Lower lobe of right lung (tissue), 2 donors: ENCODE results near the gene BTBD3. TPM values are rescaled to one million over a fixed set of nuclear protein-coding genes. Genes with fewer than 3 reads are reported as not detected.

Experiments
- ATAC-seq, 2 donors: fragments of 200-7000 bp; cut with Tn5 transposase; one replicate each; pipeline ENCODE4 v1.9.1; 2020 to 2022; ENCODE audit warnings: mild to moderate bottlenecking in 2 of 2, moderate library complexity in 2 of 2
- DNase-seq: peaks from one replicate; pipeline ENCODE4 v3.0.0-alpha.2; 2020
- H3K27ac ChIP-seq: fragments of 200-600 bp; one replicate; pipeline ENCODE4 v1.8.0; 2022
- H3K27me3 ChIP-seq: fragments of 200-600 bp; one replicate; pipeline ENCODE4 v1.8.0; 2022; ENCODE audit warnings: low read depth
- H3K36me3 ChIP-seq: fragments of 200-600 bp; one replicate; pipeline ENCODE4 v1.8.0; 2022; ENCODE audit warnings: mild to moderate bottlenecking
- H3K4me1 ChIP-seq: fragments of 200-600 bp; one replicate; pipeline ENCODE4 v1.8.0; 2022
- H3K4me3 ChIP-seq: fragments of 200-600 bp; one replicate; pipeline ENCODE4 v1.8.0; 2022; ENCODE audit warnings: mild to moderate bottlenecking
- H3K9me3 ChIP-seq: fragments of 200-600 bp; one replicate; pipeline ENCODE4 v1.8.0; 2022
- intact Hi-C: fragments of 100-400 bp; cut with DNase I; formaldehyde crosslinking; loops from one replicate; pipeline ENCODE4 v1.11.0; 2022
- total RNA-seq: library from RNA; stranded (reverse); fragmentation: NEBNext Ultra II Directional; extraction: Animal tissue kit (Norgen Biotek cat#: 25700); gene quantifications from one replicate; pipeline ENCODE4 v1.2.1, GENCODE V29; 2021
- TF ChIP-seq, protein P1 (sequence below): fragments of 200-600 bp; IDR thresholded peaks from one replicate; pipeline ENCODE4 v1.8.0; 2022; ENCODE audit warnings: antibody characterized with exemption, mild to moderate bottlenecking
- donor health status: DM: no; HTN: yes; CAD: no; lungs with severe emphysema.

BTBD3 gene
- total RNA-seq, 1 donor from 2014 or later = 37.0 TPM

DNA sequence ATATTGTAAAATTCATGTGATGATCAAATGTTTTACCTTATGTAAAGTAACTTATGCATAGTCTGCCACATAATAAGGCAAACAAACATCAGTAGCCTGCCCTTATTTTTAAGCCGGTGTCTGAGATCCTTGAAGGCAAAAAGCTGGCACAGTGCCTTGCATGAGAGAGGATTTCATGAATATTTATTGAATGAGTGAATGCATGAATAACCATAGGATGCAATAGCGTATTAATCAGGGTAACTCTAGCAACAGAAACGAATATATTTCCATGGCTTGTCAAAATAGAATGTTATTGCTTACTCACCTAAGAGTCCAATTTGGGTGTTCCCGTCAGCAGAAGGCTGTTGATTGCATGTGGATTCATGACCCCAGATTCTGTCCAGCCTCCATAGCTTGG lies 34.9 kb downstream of the BTBD3 start:
- Histone ChIP-seq H3K36me3 (no peaks in the 10 kb centered on the region), H3K4me1 (no peaks in the 10 kb centered on the region), H3K9me3 (peaks cover 3% of the 10 kb centered on the region), H3K4me3 (no peak overlapping the region), H3K27me3 (no peaks in the 10 kb centered on the region), H3K27ac (no peak overlapping the region)
- DNase-seq (no peak), ATAC-seq (no peak)
- intact Hi-C loops = no loop called here
- TF ChIP-seq, protein P1, sequence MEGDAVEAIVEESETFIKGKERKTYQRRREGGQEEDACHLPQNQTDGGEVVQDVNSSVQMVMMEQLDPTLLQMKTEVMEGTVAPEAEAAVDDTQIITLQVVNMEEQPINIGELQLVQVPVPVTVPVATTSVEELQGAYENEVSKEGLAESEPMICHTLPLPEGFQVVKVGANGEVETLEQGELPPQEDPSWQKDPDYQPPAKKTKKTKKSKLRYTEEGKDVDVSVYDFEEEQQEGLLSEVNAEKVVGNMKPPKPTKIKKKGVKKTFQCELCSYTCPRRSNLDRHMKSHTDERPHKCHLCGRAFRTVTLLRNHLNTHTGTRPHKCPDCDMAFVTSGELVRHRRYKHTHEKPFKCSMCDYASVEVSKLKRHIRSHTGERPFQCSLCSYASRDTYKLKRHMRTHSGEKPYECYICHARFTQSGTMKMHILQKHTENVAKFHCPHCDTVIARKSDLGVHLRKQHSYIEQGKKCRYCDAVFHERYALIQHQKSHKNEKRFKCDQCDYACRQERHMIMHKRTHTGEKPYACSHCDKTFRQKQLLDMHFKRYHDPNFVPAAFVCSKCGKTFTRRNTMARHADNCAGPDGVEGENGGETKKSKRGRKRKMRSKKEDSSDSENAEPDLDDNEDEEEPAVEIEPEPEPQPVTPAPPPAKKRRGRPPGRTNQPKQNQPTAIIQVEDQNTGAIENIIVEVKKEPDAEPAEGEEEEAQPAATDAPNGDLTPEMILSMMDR = no peak

DNA sequence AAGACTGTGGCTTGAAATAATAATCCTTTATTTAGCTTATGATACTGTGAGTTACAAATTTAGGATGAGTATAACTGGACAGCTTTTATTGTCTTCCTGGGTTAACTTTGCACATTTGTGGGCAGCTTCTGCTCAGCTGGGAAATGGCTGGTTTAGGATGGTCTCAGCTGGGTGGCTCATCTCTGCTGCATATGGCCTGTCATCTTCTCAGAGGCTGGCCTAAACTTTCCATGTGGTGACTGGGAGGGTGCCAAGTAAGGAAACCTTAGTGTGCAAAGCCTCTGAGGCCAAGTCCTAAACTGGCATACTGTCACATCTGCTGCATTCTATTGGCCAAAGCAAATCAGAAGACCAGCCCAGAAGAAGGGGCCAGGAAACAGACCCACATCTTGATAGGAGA lies 40.2 kb downstream of the BTBD3 start:
- Histone ChIP-seq H3K27me3 (no peaks in the 10 kb centered on the region), H3K4me1 (no peaks in the 10 kb centered on the region), H3K9me3 (peaks cover 3% of the 10 kb centered on the region), H3K36me3 (no peaks in the 10 kb centered on the region), H3K4me3 (no peak overlapping the region), H3K27ac (no peak overlapping the region)
- TF ChIP-seq, protein P1 = no peak
- intact Hi-C loops = no loop called here
- ATAC-seq (no peak), DNase-seq (no peak)

DNA sequence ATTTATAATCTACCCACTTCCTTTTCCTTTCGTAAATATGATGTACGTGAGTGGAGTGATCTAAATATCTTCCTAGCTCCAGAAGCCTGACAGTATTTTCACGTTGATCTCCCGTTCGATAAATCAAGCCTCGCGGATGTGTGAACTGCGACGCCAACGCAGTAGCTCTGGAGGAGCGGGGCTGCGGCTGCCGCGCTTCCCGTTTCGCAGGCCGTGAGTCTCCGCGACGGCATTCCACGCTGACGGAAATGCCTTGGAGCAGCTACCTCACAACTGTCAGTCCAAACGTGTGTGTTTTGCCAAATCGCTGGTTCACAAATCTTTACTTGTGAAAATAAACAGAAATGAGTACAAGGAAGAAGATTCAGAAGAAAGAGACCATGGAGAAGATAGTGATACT lies 41.2 kb downstream of the BTBD3 start:
- peaks cover 3% of the 10 kb centered on the region for H3K9me3 ChIP-seq
- ATAC-seq = no peak
- no peak overlapping the region for H3K27ac ChIP-seq
- intact Hi-C loops = no loop called here
- H3K27me3 ChIP-seq = no peaks in the 10 kb centered on the region
- no peak for DNase-seq
- TF ChIP-seq, protein P1 = no peak
- H3K4me3 ChIP-seq = no peak overlapping the region
- no peaks in the 10 kb centered on the region for H3K36me3 ChIP-seq
- H3K4me1 ChIP-seq = no peaks in the 10 kb centered on the region

DNA sequence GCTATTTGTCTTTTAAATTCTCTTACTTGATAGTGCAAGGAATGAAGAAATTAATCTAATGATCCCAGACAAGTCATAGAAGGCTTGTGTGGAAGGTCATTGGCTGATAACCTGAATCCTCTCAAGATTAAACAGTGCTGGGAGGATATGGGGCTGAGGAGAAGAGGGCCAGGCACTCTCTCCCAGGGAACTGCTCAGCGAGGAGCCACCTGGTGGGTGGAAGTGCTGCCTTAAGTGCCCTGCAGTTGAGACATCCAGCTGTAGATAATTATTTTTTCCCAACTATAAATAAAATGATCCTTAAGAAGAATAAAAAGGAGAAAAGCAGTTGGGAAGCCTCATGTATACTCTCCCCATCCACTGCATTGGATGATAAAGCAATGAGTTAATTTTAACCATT lies 47.9 kb downstream of the BTBD3 start:
- Histone ChIP-seq H3K4me3 (no peak overlapping the region), H3K27me3 (no peaks in the 10 kb centered on the region), H3K36me3 (no peaks in the 10 kb centered on the region), H3K27ac (no peak overlapping the region), H3K4me1 (no peaks in the 10 kb centered on the region), H3K9me3 (no peaks in the 10 kb centered on the region)
- ATAC-seq = no peak
- intact Hi-C loops = no loop called here
- TF ChIP-seq, protein P1 = no peak
- no peak for DNase-seq

DNA sequence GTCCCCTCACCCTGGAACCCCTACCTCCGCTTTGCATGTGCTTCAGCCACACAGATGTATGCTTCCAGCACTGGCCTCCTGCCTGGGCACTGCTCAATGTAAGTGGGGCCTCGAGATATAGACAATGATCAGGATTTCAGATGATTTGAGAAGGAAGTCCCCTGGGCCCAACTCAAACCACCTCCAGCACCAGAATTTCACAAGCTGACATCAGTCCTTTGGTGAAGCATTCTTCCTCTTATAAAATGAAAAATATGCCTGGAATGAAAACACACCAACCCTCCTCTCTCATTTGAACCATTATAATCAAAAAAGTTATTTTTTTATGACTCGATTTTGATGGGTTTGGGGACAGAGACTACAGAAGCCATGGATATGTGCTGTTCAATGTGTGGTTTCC lies 48.5 kb downstream of the BTBD3 start:
- TF ChIP-seq, protein P1 = no peak
- no peak for ATAC-seq
- Histone ChIP-seq H3K4me1 (no peaks in the 10 kb centered on the region), H3K9me3 (no peaks in the 10 kb centered on the region), H3K27me3 (no peaks in the 10 kb centered on the region), H3K27ac (no peak overlapping the region), H3K36me3 (no peaks in the 10 kb centered on the region), H3K4me3 (no peak overlapping the region)
- intact Hi-C loops = no loop called here
- no peak for DNase-seq
